CD4-positive, alpha-beta T cell treated with Interleukin-4 for 4 hours (primary cell): ENCODE data around the gene DRGX.

Experiments
- DNase-seq: peaks from one replicate; pipeline ENCODE4 v3.0.0-alpha.2; 2020

DRGX gene

DNA sequence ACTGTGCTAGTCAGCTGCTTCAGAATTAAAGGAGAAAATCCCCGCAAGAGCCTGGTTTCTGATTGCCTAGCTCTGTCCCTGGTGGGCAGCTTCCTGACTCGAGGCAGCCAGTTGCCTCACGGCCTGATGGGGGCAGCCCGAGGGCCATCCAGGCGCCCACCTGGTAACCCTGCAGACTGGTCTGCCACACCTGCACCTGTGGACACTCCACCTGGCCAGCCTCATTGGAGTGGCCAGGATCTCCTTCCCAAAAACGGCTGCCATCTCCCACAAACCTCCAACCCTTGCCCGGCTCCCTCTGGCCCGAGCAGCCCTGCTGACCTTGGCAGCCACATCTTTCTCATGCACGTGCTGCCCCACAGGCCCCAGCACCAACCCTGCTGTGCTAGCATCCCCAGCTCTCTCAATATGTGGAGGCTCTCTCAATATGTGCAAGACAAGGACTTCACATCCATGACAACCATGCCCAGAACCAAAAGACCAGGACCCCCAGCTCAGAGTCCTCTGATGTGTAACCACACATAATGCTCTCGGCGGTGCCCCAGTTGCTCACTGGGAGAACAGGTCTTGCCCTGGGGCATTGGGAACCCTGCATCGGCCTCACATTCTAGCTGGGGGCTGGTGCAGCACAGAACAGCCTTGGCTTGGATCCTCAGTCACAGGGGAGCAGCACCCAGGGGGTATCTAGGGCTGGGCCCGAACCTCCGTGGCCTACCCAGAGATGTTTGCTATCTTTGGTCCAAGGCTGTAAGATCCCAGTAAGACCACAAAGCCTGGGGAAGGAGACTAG is 14.6 kb downstream of the DRGX start:
- DNase-seq: no peak

DNA sequence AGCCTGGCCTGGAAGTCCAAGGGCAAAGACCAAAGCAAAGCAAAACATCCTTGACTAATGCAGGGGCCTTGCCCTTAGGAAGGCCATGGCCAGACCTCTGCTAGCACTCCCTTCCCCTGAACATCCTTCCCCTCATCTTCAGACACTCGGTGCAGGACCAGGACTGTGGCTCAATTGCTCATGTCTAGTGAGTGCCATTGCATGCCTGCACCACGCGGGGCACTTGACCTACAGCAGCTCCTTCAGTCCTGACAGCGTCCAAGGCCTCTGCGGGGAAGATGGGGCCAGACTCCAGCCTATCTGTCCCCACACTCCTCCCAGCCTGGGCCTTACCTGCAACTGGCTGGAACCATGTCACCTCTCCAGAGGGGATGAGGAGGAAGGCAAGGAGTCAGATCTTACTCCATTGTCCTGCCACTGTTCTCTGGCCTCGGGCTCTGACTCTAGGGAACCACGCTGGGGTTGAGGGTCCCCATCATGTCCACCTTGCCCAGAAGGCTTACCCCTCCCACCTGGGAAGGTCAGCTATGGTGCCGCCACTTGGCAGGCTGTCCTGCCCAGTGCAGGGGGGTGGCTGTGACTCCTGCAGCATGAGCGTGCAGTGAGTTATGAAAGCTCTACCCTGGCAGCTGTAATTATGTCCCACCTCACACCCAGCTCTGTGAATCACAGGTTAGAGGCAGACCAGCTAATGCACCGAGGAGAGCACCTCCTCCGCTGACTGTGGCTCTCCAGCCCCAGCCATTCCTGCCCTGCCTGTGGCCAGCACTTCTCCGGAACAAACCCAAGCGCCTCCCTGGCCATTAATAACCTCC is 16.1 kb downstream of the DRGX start:
- no peak for DNase-seq

DNA sequence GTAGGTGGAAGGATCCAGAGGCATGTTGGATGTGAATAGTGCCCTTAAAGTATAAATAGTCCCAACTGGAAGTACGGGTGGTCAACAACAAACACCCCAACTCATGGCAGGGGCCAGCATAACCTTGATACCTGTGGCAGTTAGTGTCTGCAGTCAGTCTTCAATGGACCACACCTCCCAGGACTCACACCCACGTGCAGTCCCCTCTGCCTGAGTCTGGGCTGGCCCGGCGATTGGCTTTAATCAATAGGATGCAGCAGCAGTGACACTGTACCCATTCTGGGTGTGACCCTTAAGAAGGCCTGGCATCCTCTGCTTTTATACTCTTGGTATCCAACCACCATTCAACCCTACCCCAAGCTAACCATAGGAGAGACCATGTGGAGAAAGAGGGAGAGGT is 18.6 kb downstream of the DRGX start:
- DNase-seq: no peak

DNA sequence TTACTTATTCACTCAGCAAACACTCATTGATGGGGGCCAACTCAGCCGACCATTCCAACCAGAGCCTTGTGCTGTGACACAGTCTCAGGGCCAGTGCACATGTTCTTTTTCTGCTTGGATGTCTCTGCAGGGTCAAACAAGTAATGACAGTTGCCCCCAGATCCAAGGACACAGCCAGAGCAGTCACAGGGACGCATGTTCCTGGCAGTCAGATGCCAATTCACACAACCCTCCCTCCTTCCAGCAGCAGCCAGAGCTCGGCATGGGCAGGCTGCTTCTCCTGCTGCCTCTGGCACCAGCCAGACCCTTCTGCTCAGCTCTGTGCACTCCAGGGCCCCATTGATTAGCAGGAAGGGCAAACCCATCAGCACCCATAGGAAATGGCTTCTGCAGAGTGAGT is 20.3 kb downstream of the DRGX start:
- DNase-seq: no peak

DNA sequence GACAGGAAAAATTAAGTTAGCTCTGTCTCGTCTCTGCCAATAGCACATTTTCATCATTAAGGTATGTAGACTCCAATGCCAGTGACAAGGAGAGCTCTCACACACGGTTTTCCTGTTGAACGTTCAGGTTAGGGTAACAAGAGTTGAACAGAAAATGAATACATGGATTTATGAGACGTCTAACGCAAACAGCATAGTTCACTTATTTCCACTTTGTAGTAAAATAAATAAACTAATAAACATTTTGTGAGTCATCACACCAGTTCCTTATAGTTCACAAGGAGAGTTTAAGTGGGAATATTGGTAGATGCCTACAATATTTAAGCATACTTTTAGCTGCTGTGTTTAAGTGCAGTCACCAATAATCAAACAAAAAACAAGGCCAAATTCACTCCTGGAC is 21.1 kb downstream of the DRGX start:
- no peak for DNase-seq

DNA sequence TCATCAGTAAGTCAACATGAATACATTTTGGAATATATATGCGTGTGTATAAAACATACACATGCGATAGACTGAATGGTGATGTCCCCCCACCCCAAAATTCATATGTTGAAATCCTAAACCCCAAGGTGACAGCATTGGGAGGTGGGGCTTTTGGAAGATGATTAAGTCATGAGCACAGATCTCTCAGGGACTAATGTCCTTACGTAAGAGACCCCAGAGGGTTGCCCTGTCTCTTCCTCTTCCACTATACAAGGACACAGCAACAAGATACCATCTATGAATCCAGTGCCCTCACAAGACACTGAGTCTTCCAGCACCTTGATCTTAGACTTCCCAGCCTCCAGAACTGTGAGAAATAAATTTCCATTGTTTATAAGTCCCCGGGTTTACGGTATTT is 22.5 kb downstream of the DRGX start:
- no peak for DNase-seq

DNA sequence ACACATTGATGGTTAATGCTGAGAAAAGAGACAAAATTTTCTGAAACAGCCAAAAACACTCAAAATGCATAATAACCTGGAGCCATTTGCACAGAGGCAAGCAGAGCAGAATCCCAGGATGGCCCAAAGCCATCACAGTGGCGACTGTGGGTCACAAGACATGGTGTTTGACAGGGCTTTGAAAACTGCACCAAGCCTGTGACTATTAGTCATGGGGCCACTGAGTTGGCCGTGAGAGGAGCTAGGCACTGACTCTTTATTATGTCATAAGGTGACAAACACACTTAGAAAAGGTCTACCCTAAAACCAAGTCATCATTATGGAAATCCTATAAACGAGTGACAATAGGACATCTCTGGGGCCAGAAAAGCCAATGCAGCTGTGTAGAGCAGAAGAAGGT is 23.9 kb downstream of the DRGX start:
- DNase-seq: no peak

DNA sequence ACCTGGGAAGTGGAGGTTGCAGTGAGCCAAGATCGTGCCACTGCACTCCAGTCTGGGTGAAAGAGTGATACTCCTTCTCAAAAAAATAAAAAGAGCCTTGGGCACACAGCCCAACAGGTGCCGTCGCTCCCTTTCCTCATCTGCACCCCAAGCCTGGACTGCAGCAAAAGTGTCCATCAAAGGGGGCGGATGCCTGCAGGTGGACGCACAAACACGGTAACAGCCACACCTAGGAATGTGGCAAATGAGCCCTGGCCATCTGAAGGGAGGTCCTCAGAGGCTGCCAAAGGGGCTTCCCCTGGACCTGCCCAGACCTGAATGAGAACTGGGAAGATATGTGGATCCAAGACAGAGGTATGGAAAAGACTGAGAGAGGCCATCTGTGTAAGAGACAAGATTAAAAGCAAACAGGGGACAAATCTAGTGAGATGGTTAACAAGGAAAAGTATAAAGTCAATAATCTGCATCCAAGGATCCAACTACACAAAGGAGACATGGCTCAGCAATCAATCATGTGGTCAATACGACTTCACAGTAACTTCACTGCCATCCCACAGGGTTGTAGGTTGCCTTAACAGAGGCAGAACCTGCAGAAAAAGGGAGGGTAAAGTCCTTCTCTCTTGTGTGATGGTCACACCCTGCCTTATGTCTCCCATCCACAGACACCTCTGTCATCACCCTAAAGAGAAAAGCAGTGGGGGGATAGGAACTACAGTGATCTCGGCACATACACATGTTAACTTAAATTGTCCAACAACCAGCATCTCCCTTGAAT is 25.4 kb downstream of the DRGX start:
- DNase-seq: no peak

DNA sequence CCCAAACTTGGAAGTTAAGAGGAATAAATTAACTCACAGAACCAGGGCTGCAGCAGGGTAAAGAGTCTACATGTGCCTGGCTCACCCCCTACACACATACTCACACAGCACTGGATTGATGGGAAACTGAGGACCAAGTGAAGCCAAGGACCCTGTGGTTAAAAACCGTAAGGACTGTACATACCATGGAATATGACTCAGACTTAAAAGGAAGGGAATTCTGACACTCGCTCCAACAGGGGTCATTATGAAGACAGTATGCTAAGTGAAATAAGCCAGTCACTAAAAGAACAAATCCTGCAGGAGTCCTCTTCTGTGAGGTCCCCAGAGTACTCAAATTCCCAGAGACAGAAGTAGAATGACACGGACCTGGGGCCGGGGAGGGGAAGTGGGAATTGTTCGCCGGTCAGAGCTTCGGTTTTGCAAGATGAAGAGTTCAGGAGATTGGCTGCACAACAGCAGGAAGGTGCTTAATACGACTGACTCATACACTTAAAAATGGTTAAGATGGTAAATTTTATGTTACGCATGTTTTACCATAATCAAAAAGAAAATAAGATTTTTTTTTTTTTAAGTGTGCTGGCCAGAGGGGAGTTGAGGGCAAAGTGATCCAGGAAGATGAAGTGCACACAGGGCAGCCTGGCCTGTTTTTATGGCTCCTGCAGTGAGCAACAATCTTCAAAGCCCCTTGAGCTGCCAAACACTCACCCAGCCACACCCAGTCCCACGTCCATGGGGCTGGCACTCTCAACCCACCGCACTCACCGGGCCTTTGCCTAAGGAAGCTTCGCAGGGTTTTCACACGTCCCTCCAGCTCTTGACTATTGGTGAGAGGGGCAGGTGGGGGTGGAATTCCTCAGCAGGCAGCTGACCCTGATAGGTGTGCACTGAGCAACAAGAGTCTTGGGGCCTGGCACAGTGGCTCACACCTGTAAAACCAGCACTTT is 26.4 kb downstream of the DRGX start:
- no peak for DNase-seq

DNA sequence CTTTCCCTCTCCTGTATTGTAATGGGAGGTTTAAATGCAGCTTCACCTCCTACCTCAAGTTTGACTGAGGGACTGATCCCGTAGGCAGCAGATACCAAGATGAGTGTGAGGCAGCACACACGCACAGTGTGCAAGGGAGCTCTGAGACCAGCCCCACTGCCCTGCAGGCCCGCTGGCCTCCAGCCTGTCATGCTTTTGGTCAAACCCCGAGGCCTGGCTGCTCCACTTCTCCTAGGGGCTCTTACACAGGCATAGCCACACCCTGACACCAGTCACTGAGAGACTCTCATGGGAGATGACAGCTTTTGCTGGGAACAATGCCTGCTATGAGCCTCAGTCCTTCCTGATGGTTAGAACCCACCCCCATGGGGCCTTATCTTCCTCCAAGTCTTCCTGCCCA is 27.6 kb downstream of the DRGX start:
- no peak for DNase-seq

DNA sequence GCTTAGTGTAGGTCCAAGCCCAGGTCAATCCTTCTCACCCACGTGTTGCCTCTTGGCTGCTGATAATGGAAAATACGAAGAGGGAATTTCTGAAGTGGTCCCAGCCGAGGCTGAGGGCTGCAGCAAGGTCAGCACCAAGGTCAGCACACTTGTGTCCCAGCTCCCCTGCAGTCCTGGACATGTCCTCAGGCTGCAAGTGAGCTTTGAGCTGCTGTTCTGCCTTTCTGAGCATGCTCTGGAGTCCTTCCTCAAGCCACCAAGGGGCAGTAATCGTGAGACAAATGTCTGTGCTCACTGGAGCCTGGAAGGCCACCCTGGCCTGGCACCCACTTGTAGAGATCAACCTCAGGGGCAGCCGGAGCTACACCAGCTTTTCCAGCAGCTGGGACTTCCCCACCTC is 28.3 kb downstream of the DRGX start:
- no peak for DNase-seq

DNA sequence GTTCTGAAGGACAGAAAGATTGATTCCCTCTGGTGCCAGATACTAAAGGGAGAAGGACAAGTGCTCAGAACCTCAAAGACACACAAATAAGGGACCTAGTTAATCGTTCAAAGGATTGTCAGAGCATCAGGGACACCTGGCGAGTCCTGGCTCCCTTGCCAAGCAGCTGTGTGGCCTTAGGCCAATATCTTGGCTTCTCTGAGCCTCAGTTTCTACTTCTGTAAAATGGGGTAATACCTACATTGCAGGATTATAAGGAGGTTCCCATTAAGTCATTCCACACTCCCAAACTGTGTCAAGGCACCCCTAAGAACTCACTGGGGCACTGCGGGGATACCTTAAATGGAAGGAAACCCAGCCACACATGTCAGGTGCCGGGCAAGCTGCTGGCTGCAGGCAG is 29.4 kb downstream of the DRGX start:
- no peak for DNase-seq

DNA sequence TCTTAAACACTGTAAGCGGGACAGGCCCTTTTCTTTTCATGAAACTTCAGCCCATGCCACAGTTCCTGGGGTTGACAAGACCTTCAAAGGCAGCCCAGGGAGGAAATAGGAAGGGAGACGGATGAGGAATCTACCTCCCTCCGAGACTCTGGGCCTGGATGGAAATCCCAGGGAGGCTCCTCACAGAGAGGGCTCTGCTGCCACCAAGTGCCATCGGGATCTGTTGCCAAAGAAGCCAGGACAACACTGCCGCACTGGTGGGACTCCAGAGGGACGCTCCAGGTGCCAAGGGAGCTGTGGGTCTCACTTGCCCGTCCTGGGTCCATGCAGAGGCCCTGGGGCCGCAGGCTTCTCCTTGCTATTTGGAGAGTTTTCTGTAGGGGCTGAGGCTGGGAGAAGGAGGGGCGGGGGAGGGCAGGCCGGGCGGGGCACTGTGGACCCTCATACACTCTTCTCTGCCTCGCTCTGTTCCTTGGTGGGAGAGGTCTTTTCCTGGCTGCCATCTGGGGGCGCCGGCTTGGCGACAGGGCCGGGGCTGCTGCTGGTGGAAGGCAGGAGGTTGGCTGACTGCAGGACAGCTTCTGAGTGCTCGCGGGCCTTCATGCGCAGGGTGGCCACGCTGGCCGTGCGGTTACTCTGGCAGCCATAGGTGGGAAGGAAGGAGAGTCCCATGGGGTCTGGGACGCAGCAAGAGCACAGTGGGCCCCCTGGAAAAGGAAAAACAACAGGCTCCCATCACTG is 30.0 kb downstream of the DRGX start:
- no peak for DNase-seq

DNA sequence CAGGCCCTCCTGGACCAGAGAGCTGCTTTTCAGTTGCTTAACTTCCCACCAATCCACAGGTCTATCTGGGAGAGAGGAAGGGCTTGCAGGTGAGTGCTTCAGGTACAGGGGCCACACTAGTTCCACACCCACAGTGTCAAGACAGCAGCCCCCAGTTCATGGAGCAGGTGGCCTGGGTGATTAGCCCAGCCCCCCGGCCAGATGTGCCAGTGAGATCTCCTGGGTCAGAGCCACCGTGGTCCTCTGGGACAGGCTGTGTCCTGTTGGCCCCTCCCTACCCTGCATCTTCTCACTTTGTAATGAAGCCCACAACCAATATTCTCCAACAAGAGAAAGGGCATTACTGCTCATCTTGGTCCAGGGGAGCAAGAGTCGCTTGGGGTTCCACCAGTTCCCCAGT is 30.6 kb downstream of the DRGX start:
- no peak for DNase-seq

DNA sequence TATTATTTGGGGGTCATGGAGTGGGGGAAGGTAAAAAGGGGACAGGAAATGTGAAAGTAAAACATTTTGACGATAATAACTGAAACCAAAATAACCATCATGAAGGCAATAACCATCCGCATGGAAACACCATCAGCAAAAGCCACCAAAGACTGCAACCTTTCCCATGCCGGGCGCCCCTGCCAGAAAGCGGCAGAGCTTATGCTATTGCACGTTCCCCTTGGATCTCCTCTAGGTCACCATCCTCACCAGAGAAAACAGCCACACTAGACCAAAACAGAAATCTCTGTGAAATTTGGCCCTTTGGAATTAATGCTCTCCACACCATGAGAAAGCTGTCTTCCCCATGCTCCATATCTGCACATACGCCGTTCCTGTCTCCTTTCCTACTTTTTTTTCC is 31.1 kb downstream of the DRGX start:
- no peak for DNase-seq

DNA sequence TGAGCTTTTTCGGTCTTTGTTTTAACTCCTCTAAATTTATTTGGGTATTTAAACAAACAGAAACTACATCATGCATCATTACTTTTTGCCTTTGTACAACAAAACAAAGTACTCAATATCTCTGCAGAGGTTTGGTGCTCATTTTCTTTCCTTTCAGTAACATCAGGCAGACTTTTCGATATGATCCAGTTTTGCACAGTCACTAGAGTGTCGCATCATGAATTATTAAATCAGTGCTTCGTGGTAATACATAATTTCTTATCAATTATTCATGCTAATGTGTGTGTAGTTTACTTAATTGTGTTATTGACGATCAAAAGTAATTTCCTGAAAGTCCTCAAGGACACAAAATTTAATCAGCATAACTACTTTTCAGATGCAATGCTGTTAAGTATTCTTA is 31.8 kb downstream of the DRGX start:
- no peak for DNase-seq

DNA sequence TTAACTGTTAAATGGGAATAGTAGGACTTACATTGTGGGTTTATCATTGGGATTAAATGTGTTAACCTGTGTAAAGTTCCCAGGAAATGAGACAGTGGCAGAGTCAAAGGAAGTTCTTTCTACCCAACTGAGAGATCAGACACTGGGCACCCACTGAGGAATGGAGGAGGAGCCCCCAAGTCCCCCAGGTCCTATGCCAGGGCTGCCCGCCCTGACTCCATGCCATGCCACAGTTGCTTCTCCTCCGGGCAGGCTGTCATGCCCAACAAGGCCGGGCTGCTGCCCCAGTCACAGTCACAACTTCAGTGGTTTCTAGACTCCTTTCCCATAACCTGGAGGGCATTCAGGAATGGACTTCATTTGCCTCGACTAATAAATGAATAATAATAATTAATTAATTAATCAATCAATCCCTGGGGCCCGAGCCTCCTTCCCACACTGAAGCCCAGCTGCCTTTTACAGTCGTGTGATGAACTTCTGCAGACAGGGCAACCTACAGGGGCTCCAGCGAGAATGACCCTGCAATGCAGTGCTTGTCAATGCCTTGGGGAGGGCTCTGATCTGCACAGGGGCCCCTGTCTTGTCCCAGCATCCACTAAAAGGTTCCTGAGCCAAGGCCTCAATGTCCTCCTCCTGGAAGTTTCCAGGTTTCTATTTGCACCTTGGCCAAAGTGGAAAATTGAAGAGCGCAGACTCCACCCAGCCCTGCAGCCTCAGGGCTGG is 32.4 kb downstream of the DRGX start:
- DNase-seq: no peak

DNA sequence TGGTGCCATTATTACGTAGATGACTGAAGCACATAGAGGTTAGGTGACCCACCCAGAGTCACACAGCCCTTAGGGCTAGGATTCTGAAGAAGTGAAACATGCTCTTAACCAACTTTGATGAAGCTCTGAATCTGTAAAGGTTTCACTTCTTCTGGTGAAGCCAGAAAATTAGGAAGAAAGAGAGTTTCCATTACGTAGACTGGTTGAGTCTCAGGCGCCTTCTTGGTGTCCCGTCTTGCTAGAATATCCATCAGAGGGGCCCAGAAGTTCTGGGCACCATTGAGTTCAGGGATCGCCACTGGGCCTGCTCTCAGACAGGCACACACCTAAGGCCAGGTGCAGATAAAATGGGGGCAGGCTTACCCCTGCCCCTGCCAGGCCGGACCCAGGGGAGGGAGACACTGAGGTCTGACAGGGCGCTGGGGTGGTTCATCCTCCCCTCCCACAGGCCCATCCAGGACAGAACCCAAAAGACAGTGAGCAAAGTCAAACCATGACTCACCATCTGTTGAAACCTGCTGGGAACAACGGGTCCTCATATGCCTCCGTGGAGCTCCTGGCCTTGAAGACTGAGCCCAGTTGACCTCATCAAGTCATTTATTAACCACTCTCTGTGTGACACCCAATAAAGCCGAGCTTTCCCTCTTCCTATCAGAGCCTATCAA is 33.2 kb downstream of the DRGX start:
- DNase-seq: peak; percentile 8

DNA sequence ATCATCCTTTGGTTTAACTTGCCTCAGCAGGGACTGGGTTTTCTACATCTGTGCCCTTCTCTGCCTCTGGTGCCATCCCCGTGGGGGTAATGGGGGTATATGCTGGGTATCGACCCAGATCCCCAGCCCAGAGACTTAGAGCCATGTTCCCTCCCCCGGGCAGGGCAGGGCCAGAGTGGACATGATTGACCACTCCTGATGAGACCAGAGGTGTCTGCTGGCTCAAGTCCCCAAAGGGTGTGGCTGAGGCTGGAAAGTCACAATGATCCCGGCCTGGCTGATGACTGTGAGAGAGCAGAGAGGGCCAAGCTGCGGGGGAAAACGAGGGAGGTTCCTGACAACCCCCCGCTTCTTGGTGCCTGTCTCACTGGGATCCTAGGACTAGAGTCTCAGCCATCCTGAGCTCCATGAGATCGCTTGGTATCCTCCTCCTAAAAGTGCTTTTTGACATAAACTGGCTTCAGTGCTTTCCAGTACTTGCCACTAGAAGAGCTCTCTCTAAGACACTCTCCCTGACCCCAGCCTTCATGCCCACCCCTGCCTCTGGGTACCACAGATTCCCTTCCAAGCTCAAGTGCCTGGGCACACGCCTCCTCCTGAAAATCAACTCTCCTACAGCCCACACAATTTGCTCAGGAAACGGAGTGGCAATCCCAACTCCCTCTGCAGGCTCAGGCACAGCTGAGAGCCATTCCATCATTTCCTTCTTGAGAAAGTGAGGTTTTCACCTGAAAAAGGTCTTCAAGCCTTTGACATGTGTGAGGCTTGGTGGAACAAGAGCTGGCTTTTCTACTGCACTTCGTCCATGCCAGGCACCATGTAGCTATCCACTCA is 33.9 kb downstream of the DRGX start:
- no peak for DNase-seq

DNA sequence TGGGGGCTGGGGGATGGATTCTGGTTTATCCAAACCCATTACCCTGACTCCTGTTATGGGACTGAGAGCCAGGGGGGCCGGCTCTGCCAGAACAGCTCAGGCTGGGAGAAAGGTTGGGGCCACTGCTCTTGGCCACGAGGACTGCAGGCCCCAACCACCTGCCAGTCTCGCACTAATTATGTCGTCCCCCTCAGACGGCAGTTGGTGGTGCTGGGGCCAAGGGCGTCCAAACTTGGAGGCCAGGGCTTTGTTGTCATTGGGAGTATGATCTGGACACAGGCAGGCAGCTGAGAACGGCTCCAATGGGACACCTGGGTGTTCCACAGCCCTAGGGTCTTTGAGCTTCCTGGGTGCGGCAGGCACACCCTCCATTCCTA is 34.7 kb downstream of the DRGX start:
- no peak for DNase-seq
